Measurements from ENCODE around the gene IL23R.

Gene IL23R

DNA sequence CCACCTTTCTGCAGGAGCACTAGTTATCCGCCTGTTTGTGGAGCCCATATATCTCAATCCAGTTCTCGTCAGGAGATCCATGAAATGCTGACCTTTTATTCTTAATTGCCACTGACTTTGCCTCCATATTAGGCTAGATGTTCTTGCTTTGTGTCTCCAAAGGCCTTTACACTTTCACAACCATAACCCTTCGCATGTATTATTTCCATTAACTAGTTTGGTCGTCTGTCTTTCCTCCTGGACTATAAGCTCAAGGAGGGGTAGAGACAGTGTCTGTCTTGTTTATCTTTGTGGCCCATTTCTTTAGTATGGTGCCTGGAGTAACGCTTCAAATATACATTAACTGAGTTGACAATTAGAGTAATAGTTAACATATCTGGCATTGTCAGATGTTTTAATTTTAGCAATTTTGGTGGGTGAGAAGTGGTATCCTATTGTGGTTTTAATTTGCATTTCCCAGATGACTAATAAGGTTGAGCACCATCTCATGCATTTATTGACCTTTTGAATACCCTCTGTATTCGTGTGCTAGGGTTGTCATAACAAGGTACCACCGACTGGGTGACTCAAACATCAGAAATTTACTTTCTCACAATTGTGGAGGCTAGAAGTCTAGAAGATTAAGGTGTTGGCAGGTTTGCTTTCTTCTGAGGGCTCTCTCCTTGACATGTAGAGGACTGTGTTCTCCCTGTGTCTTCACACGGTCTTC, 119.7 kb downstream of the IL23R start:
- Histone ChIP-seq H3K4me3 (IDR thresholded peaks at IDR 0.05; ENCODE audit: insufficient read depth, low read depth, low read length) (no peak overlapping the region), H3K4me2 (no peak overlapping the region), H3K27ac (no peak overlapping the region), H3K27me3 (ENCODE audit: insufficient read depth, low read depth) (no peaks in the 10 kb centered on the region), H3K9ac (no peak overlapping the region), H3K4me1 (ENCODE audit: low read depth, poor library complexity, severe bottlenecking) (no peaks in the 10 kb centered on the region), H3K79me2 (ENCODE audit: insufficient read depth, low read depth) (no peaks in the 10 kb centered on the region), H3K36me3 (ENCODE audit: insufficient read depth) (no peaks in the 10 kb centered on the region), H2AFZ (ENCODE audit: low read depth) (no peak overlapping the region), H4K20me1 (ENCODE audit: insufficient read depth) (no peaks in the 10 kb centered on the region)
- TF ChIP-seq, protein P1, sequence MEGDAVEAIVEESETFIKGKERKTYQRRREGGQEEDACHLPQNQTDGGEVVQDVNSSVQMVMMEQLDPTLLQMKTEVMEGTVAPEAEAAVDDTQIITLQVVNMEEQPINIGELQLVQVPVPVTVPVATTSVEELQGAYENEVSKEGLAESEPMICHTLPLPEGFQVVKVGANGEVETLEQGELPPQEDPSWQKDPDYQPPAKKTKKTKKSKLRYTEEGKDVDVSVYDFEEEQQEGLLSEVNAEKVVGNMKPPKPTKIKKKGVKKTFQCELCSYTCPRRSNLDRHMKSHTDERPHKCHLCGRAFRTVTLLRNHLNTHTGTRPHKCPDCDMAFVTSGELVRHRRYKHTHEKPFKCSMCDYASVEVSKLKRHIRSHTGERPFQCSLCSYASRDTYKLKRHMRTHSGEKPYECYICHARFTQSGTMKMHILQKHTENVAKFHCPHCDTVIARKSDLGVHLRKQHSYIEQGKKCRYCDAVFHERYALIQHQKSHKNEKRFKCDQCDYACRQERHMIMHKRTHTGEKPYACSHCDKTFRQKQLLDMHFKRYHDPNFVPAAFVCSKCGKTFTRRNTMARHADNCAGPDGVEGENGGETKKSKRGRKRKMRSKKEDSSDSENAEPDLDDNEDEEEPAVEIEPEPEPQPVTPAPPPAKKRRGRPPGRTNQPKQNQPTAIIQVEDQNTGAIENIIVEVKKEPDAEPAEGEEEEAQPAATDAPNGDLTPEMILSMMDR (conservative IDR thresholded peaks at IDR 0.05; ENCODE audit: low read depth, low read length), result no peak

GRCh38 chr1:67290236-67290635, 124.0 kb downstream of the IL23R start:
- H3K4me2 ChIP-seq, result no peak overlapping the region
- H2AFZ ChIP-seq (ENCODE audit: low read depth), result no peak overlapping the region
- no peaks in the 10 kb centered on the region for H3K36me3 ChIP-seq (ENCODE audit: insufficient read depth)
- no peak overlapping the region for H3K27ac ChIP-seq
- no peaks in the 10 kb centered on the region for H4K20me1 ChIP-seq (ENCODE audit: insufficient read depth)
- H3K4me1 ChIP-seq (ENCODE audit: low read depth, poor library complexity, severe bottlenecking), result no peaks in the 10 kb centered on the region
- TF ChIP-seq, protein P1 (conservative IDR thresholded peaks at IDR 0.05; ENCODE audit: low read depth, low read length), result no peak
- no peaks in the 10 kb centered on the region for H3K79me2 ChIP-seq (ENCODE audit: insufficient read depth, low read depth)
- H3K9ac ChIP-seq, result no peak overlapping the region
- no peak overlapping the region for H3K4me3 ChIP-seq (IDR thresholded peaks at IDR 0.05; ENCODE audit: insufficient read depth, low read depth, low read length)
- H3K27me3 ChIP-seq (ENCODE audit: insufficient read depth, low read depth), result no peaks in the 10 kb centered on the region

DNA sequence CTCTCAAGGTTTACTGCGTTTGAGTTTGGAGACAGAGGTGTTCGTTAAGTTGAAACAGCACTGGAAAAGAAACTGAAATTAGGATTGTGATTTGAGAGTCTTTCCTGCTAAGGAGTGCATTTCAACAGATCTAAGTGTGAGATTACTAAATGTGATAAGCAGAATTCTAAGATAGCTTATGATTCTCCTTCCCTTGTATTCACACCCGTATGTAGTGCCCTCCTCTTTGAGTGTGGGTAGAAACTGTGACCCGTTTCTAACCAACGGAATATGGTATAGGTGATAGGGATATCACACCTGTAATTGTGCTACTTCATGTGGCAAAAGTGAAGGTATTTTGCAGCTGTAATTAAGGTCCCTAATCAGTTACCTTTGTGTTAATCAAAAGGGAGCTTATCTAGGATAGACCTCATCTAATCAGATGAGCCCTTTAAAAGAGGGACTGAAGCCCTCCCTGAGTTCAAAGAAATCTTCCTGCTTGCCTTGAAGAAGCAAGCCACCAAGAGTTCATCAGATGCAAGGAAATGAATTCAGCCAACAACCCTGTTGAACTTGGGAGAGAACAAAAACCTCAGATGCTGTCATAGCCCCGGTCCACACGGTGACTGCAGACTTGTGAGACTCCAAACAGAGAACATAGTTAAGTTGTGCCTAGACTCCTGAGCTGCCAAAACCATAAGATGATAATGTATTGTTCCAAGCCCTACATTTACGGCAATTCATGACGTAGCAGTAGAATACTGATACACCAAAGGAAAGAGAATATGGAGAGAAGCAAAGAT, 128.8 kb downstream of the IL23R start:
- H3K4me3 ChIP-seq (IDR thresholded peaks at IDR 0.05; ENCODE audit: insufficient read depth, low read depth, low read length), result no peak overlapping the region
- no peak overlapping the region for H2AFZ ChIP-seq (ENCODE audit: low read depth)
- H3K4me2 ChIP-seq, result no peak overlapping the region
- H3K4me1 ChIP-seq (ENCODE audit: low read depth, poor library complexity, severe bottlenecking), result no peaks in the 10 kb centered on the region
- no peaks in the 10 kb centered on the region for H3K79me2 ChIP-seq (ENCODE audit: insufficient read depth, low read depth)
- no peaks in the 10 kb centered on the region for H3K36me3 ChIP-seq (ENCODE audit: insufficient read depth)
- H4K20me1 ChIP-seq (ENCODE audit: insufficient read depth), result no peaks in the 10 kb centered on the region
- H3K27me3 ChIP-seq (ENCODE audit: insufficient read depth, low read depth), result no peaks in the 10 kb centered on the region
- H3K27ac ChIP-seq, result no peak overlapping the region
- TF ChIP-seq, protein P1 (conservative IDR thresholded peaks at IDR 0.05; ENCODE audit: low read depth, low read length), result no peak
- no peak overlapping the region for H3K9ac ChIP-seq

GRCh38 chr1:67298762-67299161, 132.5 kb downstream of the IL23R start:
- no peak overlapping the region for H3K4me2 ChIP-seq
- no peaks in the 10 kb centered on the region for H3K4me1 ChIP-seq (ENCODE audit: low read depth, poor library complexity, severe bottlenecking)
- no peaks in the 10 kb centered on the region for H4K20me1 ChIP-seq (ENCODE audit: insufficient read depth)
- no peaks in the 10 kb centered on the region for H3K27me3 ChIP-seq (ENCODE audit: insufficient read depth, low read depth)
- TF ChIP-seq, protein P1 (conservative IDR thresholded peaks at IDR 0.05; ENCODE audit: low read depth, low read length), result no peak
- H3K4me3 ChIP-seq (IDR thresholded peaks at IDR 0.05; ENCODE audit: insufficient read depth, low read depth, low read length), result no peak overlapping the region
- no peaks in the 10 kb centered on the region for H3K36me3 ChIP-seq (ENCODE audit: insufficient read depth)
- no peaks in the 10 kb centered on the region for H3K79me2 ChIP-seq (ENCODE audit: insufficient read depth, low read depth)
- no peak overlapping the region for H3K9ac ChIP-seq
- no peak overlapping the region for H2AFZ ChIP-seq (ENCODE audit: low read depth)
- no peak overlapping the region for H3K27ac ChIP-seq

All from KMS-11 (cell line).